GOT3 (cell line): ENCODE results near the gene MACROD2.
"Not testable (repeated sequence)": the region's sequence is repeated elsewhere in the genome, so short reads cannot be mapped to it uniquely, and the experiment has no call there.

Experiments used
- DNase-seq: peaks from one replicate; lab custom pipeline; 2025; ENCODE audit warnings: mixed read lengths; lab: John Stamatoyannopoulos, UW

Gene MACROD2

DNA sequence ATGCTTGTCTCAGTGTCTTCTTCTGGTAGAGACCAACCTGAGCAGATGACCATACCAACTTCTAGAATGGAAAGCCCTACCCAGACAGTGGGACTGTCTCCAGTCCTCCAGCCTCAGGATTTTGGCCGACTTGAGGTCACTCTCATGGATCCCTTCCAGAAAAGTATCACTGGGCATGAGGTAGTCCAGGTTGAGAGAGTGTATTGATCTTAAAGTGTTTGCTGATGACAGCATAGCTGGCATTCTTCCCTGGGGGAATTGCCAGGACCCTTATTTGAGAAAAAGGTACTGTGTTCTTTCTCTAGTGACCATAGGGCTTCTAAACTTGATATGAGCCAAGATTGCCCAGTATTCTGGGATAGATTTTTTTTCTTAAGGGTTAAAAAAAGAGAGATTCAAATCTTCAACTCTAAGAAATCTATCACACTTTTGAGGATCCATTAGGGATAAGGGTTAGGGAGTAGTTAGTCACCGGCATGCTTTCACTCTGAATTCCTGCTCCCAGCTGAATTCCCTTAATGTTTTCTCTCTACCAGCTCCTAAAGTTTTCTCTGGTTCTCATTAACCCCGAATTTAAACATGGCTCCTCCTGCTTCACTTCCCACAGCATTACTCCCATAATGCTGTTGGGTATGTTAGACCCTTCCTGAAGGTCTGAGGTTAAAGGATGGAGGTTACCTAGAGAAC is 415.7 kb downstream of the MACROD2 start:
- DNase-seq = no peak

- no peak for DNase-seq
Observed at GRCh38 chr20:14412065-14412681, 416.9 kb downstream of the MACROD2 start.

- DNase-seq = no peak
Observed at GRCh38 chr20:14413835-14414234, 418.5 kb downstream of the MACROD2 start.

DNA sequence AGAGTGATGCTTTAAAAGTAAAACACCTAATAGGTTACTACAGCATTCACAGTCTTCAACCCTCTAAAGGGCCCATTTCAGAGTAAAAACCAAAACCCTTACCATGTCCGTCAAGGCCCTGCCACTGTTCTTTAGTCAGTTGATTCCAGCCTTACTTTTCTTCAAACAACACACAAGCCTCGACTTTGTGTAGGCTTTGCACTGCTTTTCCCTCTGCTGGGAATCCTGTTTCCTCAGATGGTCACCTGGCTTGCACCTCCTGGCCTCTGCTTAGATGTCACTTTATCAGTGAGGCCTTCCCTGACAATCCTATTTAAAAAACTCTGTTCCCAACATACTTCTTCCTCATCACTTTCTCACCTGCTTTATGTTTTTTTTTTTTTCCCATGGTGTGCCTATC is 419.2 kb downstream of the MACROD2 start:
- DNase-seq = no peak

- DNase-seq = no peak
Observed at GRCh38 chr20:14415467-14415866, 420.2 kb downstream of the MACROD2 start.

DNA sequence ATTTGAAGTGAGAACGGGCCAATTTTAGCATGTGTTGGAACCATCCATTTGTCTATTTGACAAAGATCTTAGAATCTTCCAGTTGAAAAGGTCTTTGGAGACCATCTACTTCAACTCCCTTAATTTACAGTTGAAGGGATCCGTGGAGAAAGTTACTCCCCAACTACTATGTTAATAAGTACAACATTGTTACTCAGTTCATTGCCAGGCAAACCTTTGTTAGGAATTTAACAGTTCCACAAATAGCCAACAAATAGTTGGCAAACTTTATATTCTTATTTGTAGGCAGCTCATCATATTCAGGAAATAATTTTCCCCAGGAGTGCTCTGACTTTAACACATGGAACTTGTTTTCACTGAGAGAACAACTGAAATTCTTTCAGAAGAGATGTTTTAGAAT is 423.1 kb downstream of the MACROD2 start:
- DNase-seq = no peak

DNA sequence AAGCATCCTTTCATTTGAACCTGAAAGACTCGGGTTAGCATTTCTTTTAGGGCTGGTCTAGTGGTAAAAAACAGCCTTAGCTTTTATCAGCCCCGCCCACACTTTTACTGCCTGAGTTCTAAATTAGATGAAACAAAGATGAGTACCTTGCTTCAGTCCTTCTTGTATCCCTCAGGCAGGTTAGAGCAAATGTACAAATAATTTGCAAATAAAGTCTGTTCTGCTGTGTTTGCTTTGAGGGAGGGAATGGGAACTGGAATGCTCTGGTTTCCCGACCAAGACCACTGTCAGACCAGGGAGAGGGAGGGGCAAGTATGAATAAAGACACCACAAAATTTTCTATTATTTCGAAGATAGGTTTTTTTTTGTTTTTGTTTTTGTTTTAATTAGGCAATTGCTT is 427.6 kb downstream of the MACROD2 start:
- no peak for DNase-seq

GRCh38 chr20:14431568-14431967 is 436.3 kb downstream of the MACROD2 start:
- DNase-seq = no peak

DNA sequence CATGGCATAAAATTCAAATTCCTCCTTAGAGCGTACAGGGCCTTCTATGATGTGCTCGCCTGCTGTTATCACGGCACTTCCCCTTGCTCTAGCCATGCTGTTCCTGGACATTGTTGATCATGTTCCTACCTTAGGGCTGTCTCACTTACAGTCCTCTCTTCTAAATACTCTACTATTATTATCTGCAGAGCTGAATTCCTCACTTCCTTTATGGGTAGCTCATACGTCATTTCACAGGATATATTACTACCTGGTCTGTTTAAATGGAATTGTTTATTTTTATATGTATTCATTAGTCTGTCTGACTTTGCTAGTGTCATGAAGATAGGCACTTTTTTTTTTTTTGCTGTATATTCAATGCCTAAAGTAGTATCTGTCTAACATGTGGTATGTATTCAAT is 436.8 kb downstream of the MACROD2 start:
- DNase-seq = no peak

DNA sequence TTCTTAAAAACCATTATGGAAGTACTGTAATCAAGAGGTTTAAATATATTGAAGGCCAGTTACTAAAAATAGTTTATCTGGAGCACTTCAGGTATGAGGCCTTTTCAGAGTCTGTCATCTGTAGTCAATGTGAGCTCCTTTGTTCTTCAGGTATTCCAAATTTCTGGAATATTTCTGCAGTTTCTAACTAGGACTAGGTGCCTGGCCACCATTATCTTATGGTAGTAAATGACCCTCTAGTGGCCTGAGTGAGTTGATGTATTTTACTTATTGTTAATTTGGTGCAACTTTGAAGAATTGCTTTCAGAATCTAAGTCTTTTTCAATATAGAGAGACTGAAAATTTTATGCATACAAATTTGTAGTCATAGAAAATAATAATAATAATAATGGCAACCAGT is 437.3 kb downstream of the MACROD2 start:
- no peak for DNase-seq

GRCh38 chr20:14434384-14435136 is 439.2 kb downstream of the MACROD2 start:
- DNase-seq = no peak

DNA sequence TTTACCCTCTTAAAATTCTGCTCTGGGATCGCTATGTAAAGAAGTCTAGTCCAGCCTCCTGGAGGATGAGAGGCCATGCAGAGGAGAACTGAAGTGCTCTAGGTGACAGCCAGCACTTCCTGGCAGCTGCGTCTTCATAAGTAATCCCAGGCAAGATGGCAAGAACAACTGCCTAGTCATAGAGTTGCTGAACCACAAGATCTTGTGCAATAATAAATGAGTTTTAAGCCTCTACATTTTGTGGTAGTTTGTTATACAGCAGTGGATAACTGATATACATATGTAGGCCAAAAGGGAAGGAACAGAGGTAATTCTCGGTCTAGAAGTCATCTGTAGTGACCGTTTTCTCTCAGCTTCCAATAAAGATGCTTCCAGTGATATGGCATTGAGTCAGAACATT is 445.9 kb downstream of the MACROD2 start:
- no peak for DNase-seq

- no peak for DNase-seq
Observed at GRCh38 chr20:14444106-14444505, 448.8 kb downstream of the MACROD2 start.

DNA sequence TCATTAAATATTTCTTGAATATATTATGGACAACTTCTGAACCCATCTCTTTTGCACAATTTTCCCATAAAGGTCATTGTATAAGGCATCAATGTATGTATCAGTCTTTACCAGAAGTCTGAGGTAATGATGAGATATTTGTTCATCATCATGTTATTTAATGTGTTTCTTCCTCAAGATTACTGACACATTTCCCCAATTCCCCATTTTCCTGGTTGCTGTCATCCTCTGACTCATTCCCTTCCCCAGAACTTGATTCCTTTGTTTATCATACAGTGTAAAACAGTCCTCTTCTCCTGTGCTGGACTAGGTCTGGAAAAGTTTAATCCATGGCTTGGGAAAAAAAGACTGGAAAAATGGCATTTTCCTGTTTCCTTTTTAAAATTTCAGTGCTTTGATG is 450.0 kb downstream of the MACROD2 start:
- DNase-seq = no peak

DNA sequence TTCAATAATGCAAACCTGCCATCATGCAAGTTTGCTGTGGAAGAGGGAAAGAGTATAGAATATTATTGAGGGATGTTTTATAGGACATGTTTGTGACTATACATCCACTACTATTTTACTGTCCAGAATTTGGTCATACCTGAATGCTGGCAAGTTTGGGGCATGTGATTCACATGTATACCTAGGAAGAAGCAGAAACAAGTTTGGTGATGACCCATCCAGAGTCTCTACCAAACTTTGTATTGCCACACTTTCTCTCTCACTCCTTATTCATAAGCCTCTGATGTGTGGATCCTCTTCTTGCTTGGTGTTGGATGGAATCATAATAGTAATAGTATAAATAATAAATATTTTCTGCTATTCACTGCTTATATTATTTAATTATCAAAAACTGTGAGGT is 450.6 kb downstream of the MACROD2 start:
- DNase-seq = no peak

- DNase-seq = no peak
Observed at GRCh38 chr20:14446446-14446845, 451.1 kb downstream of the MACROD2 start.

GRCh38 chr20:14449323-14449722 is 454.0 kb downstream of the MACROD2 start:
- no peak for DNase-seq

DNA sequence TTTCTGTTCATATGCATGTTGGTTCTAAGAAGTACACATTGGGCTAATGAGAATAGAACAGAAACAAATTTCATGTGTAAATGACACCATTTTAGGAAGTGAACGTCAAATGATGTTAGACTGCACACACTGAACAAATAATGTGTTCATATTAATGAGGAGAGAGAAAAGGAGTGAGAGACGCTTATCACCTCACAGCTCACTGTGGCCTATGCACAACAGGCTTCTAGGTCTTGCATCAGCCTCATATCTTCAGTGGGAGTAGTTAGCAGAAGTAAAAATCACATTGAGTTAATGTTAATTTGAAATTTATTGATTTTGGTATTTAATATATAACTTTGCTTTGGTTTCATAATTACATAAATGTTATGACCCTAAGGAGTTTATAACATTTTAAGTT is 454.9 kb downstream of the MACROD2 start:
- no peak for DNase-seq

GRCh38 chr20:14451458-14451857 is 456.1 kb downstream of the MACROD2 start:
- DNase-seq = no peak

DNA sequence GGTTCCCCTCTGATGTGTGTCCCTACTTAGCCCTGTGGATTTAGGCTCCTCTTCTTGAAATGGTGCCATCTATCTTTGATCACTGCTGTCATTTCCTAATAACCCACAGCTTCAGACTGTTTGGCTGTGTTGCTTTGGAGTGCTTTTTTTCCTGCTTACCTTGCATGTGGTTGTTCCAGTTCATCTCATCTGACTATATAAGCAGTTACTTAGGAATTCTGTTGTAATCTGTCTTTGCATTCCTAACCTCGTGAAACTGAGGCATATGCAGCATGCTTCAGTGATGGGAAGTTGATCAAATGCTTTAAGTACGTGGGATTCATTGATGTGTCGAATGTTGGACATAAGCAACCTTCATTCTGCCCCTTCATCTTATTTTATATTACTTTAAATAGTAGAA is 457.9 kb downstream of the MACROD2 start:
- DNase-seq = no peak

GRCh38 chr20:14454296-14454695 is 459.0 kb downstream of the MACROD2 start:
- DNase-seq = no peak

DNA sequence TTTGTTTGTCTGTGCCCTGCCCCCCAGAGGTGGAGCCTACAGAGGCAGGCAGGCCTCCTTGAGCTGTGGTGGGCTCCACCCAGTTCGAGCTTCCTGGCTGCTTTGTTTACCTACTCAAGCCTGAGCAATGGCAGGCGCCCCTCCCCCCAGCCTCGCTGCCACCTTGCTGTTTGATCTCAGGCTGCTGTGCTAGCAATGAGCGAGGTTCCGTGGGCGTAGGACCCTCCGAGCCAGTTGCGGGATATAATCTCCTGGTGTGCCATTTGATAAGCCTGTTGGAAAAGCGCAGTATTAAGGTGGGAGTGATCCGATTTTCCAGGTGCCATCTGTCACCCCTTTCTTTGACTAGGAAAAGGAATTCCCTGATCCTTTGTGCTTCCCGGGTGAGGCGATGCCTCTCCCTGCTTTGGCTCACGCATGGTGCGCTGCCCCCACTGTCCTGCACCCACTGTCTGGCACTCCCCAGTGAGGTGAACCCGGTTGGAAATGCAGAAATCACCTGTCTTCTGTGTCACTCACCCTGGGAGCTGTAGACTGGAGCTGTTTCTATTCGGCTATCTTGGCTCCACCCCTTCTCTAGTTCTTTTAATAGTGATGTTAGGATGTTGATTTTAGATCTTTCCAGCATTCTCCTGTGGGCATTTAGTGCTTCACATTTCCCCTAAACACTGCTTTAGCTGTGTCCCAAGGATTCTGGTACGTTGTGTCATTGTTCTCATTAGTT is 471.9 kb downstream of the MACROD2 start:
- not testable (repeated sequence) for DNase-seq
